Measurements from ENCODE around the gene MCTP1.

MCTP1 gene

GRCh38 chr5:94694671-94695070, 590.2 kb downstream of the MCTP1 start:
- DNase-seq (ENCODE audit: low spot score): no peak

DNA sequence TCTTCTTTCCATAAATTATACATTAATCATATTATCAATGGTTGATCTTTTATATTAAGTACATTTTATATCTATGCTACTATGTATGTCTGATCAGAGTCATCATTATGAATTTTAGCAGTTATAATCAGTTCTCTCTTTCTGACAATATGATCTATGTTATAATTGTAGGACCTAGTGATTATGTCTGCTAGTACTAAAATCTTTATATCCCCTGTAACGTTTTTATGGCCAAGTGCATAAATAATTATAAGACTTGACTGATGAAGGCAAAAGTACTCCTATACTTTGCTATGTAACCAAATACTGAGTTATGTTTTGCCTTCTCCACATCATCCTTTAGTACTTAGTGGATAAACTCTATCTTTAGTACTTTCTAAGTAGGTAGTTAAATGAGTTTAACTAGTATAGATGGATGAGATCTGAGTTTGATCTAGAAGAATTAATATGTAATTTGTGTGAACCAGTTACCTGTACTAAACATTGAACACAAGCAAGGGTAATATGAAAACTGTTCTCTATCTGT, 591.0 kb downstream of the MCTP1 start:
- DNase-seq (ENCODE audit: low spot score): no peak

GRCh38 chr5:94693043-94693822, 591.7 kb downstream of the MCTP1 start:
- DNase-seq (ENCODE audit: low spot score): peak; percentile 67

GRCh38 chr5:94692581-94692980, 592.3 kb downstream of the MCTP1 start:
- no peak for DNase-seq (ENCODE audit: low spot score)

GRCh38 chr5:94691949-94692348, 592.9 kb downstream of the MCTP1 start:
- no peak for DNase-seq (ENCODE audit: low spot score)

- DNase-seq (ENCODE audit: low spot score): no peak
These were observed 593.6 kb downstream of the MCTP1 start for GRCh38 chr5:94691291-94691690.

GRCh38 chr5:94690778-94691177, 594.1 kb downstream of the MCTP1 start:
- DNase-seq (ENCODE audit: low spot score): no peak

DNA sequence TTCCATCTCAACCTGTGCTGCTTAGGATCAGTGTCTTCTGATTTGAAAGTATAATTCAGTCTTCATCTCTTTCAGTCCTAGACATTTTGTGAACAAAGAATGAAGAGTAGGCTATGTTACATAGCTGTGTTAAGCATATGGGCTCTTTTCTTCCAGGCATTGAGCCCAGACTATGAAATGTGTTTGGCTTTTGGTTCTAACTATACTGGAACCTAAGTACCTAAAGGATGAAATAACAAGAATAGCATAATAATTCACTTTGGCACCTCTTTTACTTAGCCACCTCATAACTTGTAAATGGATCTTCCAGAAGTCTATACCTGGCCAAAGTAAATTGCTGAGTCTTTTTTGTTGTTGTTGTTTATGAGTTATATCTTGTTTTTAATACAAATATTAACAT, 595.0 kb downstream of the MCTP1 start:
- no peak for DNase-seq (ENCODE audit: low spot score)

GRCh38 chr5:94682814-94683520, 601.9 kb downstream of the MCTP1 start:
- no peak for DNase-seq (ENCODE audit: low spot score)

GRCh38 chr5:94675965-94676618, 608.8 kb downstream of the MCTP1 start:
- no peak for DNase-seq (ENCODE audit: low spot score)

DNA sequence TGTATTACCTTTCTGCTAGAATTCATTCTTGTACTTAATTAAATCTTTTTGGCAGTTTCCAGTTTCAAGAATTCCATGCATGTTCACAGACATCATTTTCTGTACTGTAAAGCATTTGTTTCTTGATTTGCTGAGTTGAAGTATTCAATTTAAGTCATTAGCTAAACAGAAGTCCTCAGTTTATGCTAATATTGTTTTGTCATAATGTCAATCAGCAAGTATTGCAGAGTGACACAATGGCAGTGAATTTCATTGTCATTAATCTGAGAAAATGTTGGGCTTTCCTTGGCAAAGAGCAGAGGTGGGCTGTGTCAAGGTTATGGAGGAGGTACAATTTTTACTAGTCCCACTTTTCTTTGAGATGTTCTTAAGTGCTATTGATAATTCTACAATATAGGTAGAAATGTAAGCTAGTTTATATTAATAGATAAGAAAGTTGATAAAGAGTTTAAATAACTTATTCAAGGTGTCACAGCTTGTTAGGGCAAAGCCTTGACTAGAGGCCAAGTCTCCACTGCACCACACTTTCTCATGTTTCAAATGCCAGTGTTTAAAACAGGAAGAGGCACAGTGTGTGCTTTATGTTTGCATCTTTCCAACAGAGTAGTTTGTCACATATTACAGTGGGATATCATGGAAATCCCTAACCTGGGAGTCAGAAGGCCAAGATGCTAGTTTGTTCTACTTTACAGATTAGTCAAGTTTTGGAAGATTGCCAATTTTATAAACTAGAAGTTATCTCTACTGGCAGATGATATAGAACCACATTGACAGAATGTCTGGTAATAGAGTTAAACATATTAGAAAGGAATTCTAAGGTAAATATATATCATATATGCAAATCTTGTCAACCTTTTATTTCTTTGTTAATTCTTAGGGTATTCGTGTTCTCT, 610.2 kb downstream of the MCTP1 start:
- DNase-seq (ENCODE audit: low spot score): peak; percentile 23

- DNase-seq (ENCODE audit: low spot score): no peak
These were observed 612.1 kb downstream of the MCTP1 start for GRCh38 chr5:94672746-94673145.

DNA sequence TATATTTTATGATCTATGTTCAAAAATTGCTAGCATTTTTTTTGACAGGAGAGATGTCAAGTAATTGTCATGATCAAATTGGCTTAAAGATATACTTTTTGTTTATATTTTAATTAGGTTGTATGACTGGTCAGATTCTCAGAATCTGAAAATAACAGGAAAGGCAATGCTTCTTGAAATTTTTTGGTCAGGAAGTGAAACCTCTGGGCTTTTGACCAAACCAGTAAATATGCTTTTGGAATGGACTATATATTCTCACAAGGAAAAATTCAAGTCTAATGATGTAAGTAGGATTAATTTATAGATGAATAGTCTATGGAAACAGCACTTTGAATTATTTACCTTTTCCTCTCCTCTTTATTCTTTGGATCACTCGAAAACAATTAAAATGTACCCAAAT, 614.2 kb downstream of the MCTP1 start:
- DNase-seq (ENCODE audit: low spot score): no peak

DNA sequence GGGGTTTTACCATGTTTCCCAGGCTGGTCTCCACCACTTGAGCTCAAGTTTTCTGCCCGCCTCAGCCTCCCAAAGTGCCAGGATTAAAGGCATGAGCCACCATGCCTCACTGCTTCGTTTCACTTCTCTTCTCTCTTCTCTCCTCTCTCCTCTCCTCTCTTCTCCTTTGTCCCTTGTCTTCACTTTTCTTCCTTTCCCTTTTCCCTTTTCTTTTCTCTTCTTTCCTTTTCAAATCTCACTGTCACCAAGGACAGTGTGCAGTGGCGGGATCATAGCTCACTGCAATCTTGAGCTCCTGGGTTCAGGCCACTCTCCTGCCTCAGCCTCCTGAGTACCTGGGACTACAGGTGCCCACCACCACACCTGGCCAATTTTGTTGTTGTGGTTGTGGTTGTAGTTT, 617.0 kb downstream of the MCTP1 start:
- no peak for DNase-seq (ENCODE audit: low spot score)

DNA sequence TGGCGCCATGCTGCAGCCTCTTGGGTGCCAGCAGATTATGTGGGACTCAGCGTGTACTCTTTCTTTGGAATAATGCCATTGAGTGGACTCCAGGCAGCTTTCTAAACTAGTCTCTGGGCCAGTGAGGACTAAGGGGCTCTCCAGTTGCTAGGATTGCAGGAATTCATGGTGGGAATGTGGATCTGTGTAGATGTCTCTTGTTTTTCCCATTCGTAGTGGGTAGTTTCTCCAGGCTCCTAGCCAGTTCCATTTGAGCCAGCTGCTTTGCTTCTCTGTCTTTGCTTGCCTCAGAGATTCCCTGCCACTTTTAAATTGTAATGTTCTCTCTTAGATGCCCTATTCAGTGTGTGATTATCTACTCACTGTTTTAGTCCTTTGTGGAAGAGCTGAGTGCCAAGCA, 623.8 kb downstream of the MCTP1 start:
- no peak for DNase-seq (ENCODE audit: low spot score)

DNA sequence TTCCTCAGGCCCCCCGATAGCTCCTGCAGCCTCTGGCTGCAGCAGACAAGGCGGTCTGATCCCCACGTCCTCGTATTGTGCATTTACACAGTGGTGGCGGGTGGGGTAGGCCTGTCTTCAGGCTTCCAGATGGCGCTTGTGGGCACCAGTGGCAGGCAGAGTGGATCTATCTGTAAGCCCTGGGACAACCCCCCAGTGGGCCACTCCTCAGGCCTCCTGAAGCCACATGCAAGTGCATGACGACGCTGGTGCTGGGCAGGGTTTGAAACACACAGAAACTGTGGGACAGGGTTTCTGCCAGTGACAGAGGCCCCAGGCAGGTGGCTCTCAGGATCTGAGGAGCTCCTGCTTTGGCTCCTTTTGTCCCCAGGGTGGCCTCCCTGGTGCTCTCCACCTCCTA, 624.4 kb downstream of the MCTP1 start:
- DNase-seq (ENCODE audit: low spot score): no peak

GRCh38 chr5:94658272-94658671, 626.6 kb downstream of the MCTP1 start:
- DNase-seq (ENCODE audit: low spot score): no peak

All from hematopoietic multipotent progenitor cell treated with erythropoietin and hydrocortisone succinate and interleukin-3 and kit ligand, for 17 days (in vitro differentiated cells).